Activated CD8-positive, alpha-beta memory T cell treated with anti-CD3 and anti-CD28 coated beads for 4 hours (primary cell): ENCODE results near the gene RAB29.
"Not testable (repeated sequence)": the region's sequence is repeated elsewhere in the genome, so short reads cannot be mapped to it uniquely, and the experiment has no call there.

Experiments used
- DNase-seq, 2 donors: peaks; one replicate each; pipeline ENCODE4 v3.0.0-alpha.2; 2020; ENCODE audit warnings: low read depth in 2 of 2

Gene RAB29

DNA sequence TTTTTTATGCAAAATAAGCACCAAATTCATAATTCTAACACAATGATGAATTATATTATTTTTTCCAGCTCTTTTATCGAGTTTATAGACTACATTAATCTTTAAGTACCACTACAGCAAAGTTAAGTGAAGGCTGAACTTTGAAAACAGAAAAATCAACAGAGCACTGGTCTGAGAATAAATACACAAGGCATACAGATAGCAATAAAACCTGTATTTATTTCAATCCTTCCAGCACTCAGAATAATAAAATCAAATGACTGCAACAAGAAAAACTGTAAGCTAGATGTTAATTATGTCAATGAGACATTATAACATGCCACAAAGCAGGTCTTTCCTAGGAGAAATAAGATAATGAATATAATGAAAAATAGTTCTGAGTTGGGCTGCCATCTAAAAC is 49.8 kb downstream of the RAB29 start:
- DNase-seq, result no peak

DNA sequence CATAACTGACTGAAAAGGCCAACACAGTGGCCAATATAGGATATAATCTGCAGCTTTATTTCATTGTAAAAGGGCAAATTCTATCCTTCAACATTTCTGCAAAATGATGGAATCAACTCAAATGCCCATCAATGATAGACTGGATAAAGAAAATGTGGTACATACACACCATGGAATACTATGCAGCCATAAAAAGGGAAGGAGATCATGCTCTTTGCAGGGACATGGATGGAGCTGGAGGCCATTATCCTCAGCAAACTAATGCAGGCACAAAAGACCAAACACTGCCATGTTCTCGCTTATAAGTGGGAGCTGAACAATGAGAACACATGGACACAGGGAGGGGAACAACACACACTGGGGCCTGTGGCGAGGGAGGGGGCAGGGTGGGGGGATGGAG is 54.5 kb downstream of the RAB29 start:
- not testable (repeated sequence) for DNase-seq

DNA sequence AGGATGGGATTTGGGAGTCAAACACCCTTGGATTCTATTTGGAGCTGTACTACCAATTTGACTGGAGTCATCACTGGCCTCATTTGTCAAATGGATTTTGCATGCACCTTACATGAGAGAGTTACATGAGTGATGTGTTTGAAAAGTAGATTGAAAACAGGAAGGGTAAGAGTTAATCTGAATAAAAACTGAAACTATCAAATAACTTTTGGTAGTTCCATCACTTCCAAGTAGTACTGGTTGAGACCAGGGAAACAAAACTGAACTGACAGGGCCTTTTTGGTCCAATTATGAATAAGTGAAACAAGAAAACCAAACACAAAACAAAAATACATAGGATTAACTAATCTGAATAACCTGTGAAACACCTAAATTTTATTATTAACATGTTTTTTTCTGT is 55.5 kb downstream of the RAB29 start:
- no peak for DNase-seq

DNA sequence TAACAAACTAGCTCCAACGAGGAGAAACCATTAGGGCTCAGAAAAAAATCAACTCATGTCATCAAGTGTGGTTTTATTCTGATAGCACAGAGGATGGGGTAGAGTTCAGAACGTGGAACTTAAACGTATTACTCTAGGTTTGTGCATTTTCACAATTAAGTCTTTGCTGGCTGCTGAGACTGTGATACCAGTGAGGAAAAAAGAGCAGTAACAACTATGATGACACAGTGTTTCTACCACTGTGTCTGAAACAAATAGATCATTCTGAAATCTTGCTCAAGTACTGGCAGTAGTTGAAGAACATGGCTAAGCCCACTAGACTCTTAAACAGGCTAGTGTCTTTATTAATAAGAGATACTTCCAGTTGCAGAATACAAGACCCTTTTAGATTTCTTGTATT is 56.3 kb downstream of the RAB29 start:
- DNase-seq, result no peak
